Mammary microvascular endothelial cell (primary cell): ENCODE data around the gene CKAP4. TPM values are rescaled to one million over a fixed set of nuclear protein-coding genes. Genes with fewer than 3 reads are reported as not detected.

Source experiments
- total RNA-seq: library from RNA; depleted of rRNA; stranded (reverse); fragments of >200 nt; gene quantifications from 2 replicates; pipeline ENCODE4 v1.2.3, GENCODE V29; 2015

CKAP4 gene, protein sequence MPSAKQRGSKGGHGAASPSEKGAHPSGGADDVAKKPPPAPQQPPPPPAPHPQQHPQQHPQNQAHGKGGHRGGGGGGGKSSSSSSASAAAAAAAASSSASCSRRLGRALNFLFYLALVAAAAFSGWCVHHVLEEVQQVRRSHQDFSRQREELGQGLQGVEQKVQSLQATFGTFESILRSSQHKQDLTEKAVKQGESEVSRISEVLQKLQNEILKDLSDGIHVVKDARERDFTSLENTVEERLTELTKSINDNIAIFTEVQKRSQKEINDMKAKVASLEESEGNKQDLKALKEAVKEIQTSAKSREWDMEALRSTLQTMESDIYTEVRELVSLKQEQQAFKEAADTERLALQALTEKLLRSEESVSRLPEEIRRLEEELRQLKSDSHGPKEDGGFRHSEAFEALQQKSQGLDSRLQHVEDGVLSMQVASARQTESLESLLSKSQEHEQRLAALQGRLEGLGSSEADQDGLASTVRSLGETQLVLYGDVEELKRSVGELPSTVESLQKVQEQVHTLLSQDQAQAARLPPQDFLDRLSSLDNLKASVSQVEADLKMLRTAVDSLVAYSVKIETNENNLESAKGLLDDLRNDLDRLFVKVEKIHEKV
- 158 and 168 TPM in 2 replicates for total RNA-seq

DNA sequence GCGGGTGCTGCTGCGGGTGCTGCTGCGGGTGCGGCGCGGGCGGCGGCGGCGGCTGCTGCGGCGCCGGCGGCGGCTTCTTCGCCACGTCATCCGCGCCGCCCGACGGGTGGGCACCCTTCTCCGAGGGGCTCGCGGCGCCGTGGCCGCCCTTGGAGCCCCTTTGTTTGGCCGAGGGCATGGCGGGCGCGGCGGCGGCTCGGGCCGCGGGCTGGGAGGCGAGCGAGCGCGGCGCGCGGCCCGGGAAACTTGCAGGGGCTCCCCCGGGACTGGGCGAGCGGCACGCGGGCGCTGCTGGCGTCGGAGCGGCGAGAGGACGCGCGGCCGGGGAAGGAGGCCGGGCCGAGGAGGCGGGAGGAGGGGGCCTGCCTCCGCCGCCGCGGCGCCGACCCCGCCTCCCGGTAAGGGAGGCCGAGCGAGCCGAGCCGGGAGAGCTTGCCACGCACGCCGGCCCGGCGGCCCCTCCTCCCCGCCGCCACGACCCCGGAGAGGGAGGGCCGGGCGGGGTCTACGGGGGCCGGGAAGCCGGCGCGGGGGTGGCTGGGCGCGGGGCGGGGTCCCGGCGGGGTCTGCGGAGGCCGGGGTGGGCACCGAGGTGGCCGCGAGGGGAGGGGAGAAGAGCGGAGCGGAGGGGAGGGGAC is at the start of gene CKAP4:
Gene CKAP4, minus strand, starts transcription at position 347 of the 638 bp plus-strand sequence. Its CDS starts 169 bp downstream, at position 178.

Other genes starting within 250 kb of the CKAP4 start
- gene NUAK1, start 109.1 kb downstream of the CKAP4 start, total RNA-seq: 60.5 and 61.3 TPM in 2 replicates
- 9.2 and 9.4 TPM in 2 replicates for gene TCP11L2, start 54.7 kb upstream of the CKAP4 start, total RNA-seq
- gene POLR3B, start 109.7 kb upstream of the CKAP4 start, total RNA-seq: 11.9 and 18.1 TPM in 2 replicates